WERI-Rb-1 (cell line): Measurements from ENCODE around the gene GPRC6A.

Source experiments
- DNase-seq: peaks from one replicate; pipeline ENCODE4 v3.0.0-alpha.2; 2020
- H3K27ac ChIP-seq: fragments of 250-450 bp; sonication (Bioruptor Pico); 2 replicates; pipeline ENCODE4 v1.5.1; 2020; ENCODE audit warnings: mild to moderate bottlenecking, moderate library complexity
- H3K27me3 ChIP-seq: fragments of 250-450 bp; sonication (Bioruptor Pico); 2 replicates; pipeline ENCODE4 v1.5.1; 2021; ENCODE audit warnings: mild to moderate bottlenecking, low read depth, moderate library complexity; ENCODE audit not compliant: insufficient read depth, severe bottlenecking
- H3K36me3 ChIP-seq: fragments of 250-450 bp; sonication (Bioruptor Pico); 2 replicates; pipeline ENCODE4 v1.5.1; 2020; ENCODE audit warnings: mild to moderate bottlenecking, moderate library complexity
- H3K4me3 ChIP-seq: 2 replicates; pipeline ENCODE4 v1.5.1; 2011; ENCODE audit warnings: low read depth, mild to moderate bottlenecking, control low read depth, low read length
- H3K9me3 ChIP-seq: fragments of 250-450 bp; sonication (Bioruptor Pico); 2 replicates; pipeline ENCODE4 v1.5.1; 2021; ENCODE audit warnings: mild to moderate bottlenecking, moderate library complexity; ENCODE audit not compliant: severe bottlenecking
- CTCF ChIP-seq: IDR thresholded peaks from 2 replicates; pipeline ENCODE4 v1.5.1; 2011; ENCODE audit warnings: low read depth, mild to moderate bottlenecking, control low read depth, inconsistent platforms, low read length

Gene GPRC6A

GRCh38 chr6:116763906-116764628 is 64.8 kb downstream of the GPRC6A start:
- Histone ChIP-seq H3K27ac (no peak overlapping the region), H3K9me3 (no peaks in the 10 kb centered on the region), H3K36me3 (no peaks in the 10 kb centered on the region), H3K4me3 (no peak overlapping the region), H3K27me3 (peaks cover 3% of the 10 kb centered on the region)
- no peak for TF ChIP-seq CTCF
- no peak for DNase-seq

GRCh38 chr6:116763048-116763447 is 65.8 kb downstream of the GPRC6A start:
- DNase-seq = no peak
- TF ChIP-seq CTCF = no peak
- H3K27me3 ChIP-seq = peaks cover 3% of the 10 kb centered on the region
- no peaks in the 10 kb centered on the region for H3K36me3 ChIP-seq
- H3K9me3 ChIP-seq = no peaks in the 10 kb centered on the region
- no peak overlapping the region for H3K4me3 ChIP-seq
- H3K27ac ChIP-seq = no peak overlapping the region

GRCh38 chr6:116762235-116762634 is 66.6 kb downstream of the GPRC6A start:
- DNase-seq = no peak
- TF ChIP-seq CTCF = no peak

GRCh38 chr6:116761779-116762178 is 67.1 kb downstream of the GPRC6A start:
- no peak for TF ChIP-seq CTCF
- Histone ChIP-seq H3K9me3 (no peaks in the 10 kb centered on the region), H3K36me3 (no peaks in the 10 kb centered on the region), H3K4me3 (no peak overlapping the region), H3K27me3 (peaks cover 3% of the 10 kb centered on the region), H3K27ac (no peak overlapping the region)
- no peak for DNase-seq

More at GRCh38 chr6:116762235-116762634, 66.6 kb downstream of the GPRC6A start:
- Histone ChIP-seq H3K4me3 (no peak overlapping the region), H3K27me3 (peaks cover 3% of the 10 kb centered on the region), H3K36me3 (no peaks in the 10 kb centered on the region), H3K27ac (no peak overlapping the region), H3K9me3 (no peaks in the 10 kb centered on the region)

- H3K4me3 ChIP-seq = no peak overlapping the region
- H3K36me3 ChIP-seq = no peaks in the 10 kb centered on the region
- TF ChIP-seq CTCF = no peak
- H3K27ac ChIP-seq = no peak overlapping the region
- no peaks in the 10 kb centered on the region for H3K27me3 ChIP-seq
- no peaks in the 10 kb centered on the region for H3K9me3 ChIP-seq
- DNase-seq = no peak
Observed at GRCh38 chr6:116745176-116745575, 83.7 kb downstream of the GPRC6A start.
